Activated CD4-positive, alpha-beta T cell treated with anti-CD3 and anti-CD28 coated beads, Interleukin-2, amount 50 U/mL, for 24 hours (primary cell): Measurements from ENCODE around the gene RSBN1L.

Experiments
- DNase-seq, 2 donors: peaks; one replicate each; pipeline ENCODE4 v3.0.0-alpha.2; 2020; ENCODE audit warnings: low read depth in 1 of 2, low spot score in 1 of 2

Gene RSBN1L

GRCh38 chr7:77799078-77799964 lies 103.1 kb downstream of the RSBN1L start:
- DNase-seq, result no peak

- no peak for DNase-seq
These were observed 103.9 kb downstream of the RSBN1L start for GRCh38 chr7:77800158-77800557.

- no peak for DNase-seq
These were observed 104.5 kb downstream of the RSBN1L start for GRCh38 chr7:77800730-77801129.

GRCh38 chr7:77802557-77803405 lies 106.5 kb downstream of the RSBN1L start:
- no peak for DNase-seq

- no peak for DNase-seq
These were observed 110.2 kb downstream of the RSBN1L start for GRCh38 chr7:77806425-77806824.

- no peak for DNase-seq
These were observed 112.3 kb downstream of the RSBN1L start for GRCh38 chr7:77808517-77808916.

- DNase-seq, result no peak
These were observed 115.4 kb downstream of the RSBN1L start for GRCh38 chr7:77811516-77812289.

GRCh38 chr7:77812290-77812685 lies 116.0 kb downstream of the RSBN1L start:
- DNase-seq, result no peak

GRCh38 chr7:77813180-77813579 lies 116.9 kb downstream of the RSBN1L start:
- DNase-seq, result no peak

GRCh38 chr7:77819021-77819420 lies 122.8 kb downstream of the RSBN1L start:
- DNase-seq, result no peak

GRCh38 chr7:77820967-77821366 lies 124.7 kb downstream of the RSBN1L start:
- no peak for DNase-seq

GRCh38 chr7:77822269-77822668 lies 126.0 kb downstream of the RSBN1L start:
- DNase-seq, result no peak

- no peak for DNase-seq
These were observed 127.5 kb downstream of the RSBN1L start for GRCh38 chr7:77823787-77824186.

- no peak for DNase-seq
These were observed 128.4 kb downstream of the RSBN1L start for GRCh38 chr7:77824636-77825035.

- no peak for DNase-seq
These were observed 128.9 kb downstream of the RSBN1L start for GRCh38 chr7:77825131-77825530.

- DNase-seq, result no peak
These were observed 130.0 kb downstream of the RSBN1L start for GRCh38 chr7:77826300-77826699.

- DNase-seq, result no peak
These were observed 131.7 kb downstream of the RSBN1L start for GRCh38 chr7:77827999-77828398.

GRCh38 chr7:77830649-77831355 lies 134.5 kb downstream of the RSBN1L start:
- DNase-seq, result no peak

GRCh38 chr7:77831481-77831880 lies 135.2 kb downstream of the RSBN1L start:
- DNase-seq, result no peak

GRCh38 chr7:77831953-77832352 lies 135.7 kb downstream of the RSBN1L start:
- DNase-seq, result no peak
